Endothelial cell of umbilical vein (primary cell): ENCODE measurements around the gene OPTC. TPM values are rescaled to one million over a fixed set of nuclear protein-coding genes. Genes with fewer than 3 reads are reported as not detected.
A peak's percentile ranks its signal among the peaks of the same experiment; 100 is the strongest.

Experiments
- BruUV-seq: library from RNA; stranded (reverse); fragments of 400-500 nt; replicated peaks from 2 replicates; lab custom pipeline; 2021; lab: Mats Ljungman, UMichigan
- CTCF ChIA-PET: fragments of 300-600, 350-600 bp; sonication (Branson Sonifier 250); formaldehyde crosslinking; loops from one replicate; lab custom pipeline; 2021; ENCODE audit warnings: antibody characterized with exemption, inconsistent platforms; lab: Charles Lee
- POLR2A ChIA-PET: fragments of 300-600, 350-600 bp; sonication (Branson Sonifier 250); formaldehyde crosslinking; loops from one replicate; lab custom pipeline; 2021; ENCODE audit warnings: antibody characterized with exemption, inconsistent platforms; lab: Charles Lee
- DNase-seq: peaks from one replicate; pipeline ENCODE4 v3.0.0-alpha.2; 2011; ENCODE audit warnings: low read depth, low spot score
- FAIRE-seq: peaks from 2 replicates; lab custom pipeline; 2011; peaks lifted over from hg19 to GRCh38; lab: Jason Lieb, UNC
- H2AFZ ChIP-seq: 2 replicates; pipeline ENCODE4 v1.6.0; 2012; ENCODE audit warnings: low read depth, low read length, control low read depth, inconsistent platforms
- H3K27ac ChIP-seq: 2 replicates; pipeline ENCODE4 v1.5.1; 2011; ENCODE audit warnings: low read depth, mild to moderate bottlenecking, control low read depth, low read length, moderate library complexity; ENCODE audit not compliant: insufficient read depth
- H3K27me3 ChIP-seq, 2 experiments: 2 replicates each; pipeline versions ENCODE4 v1.6.0 to v1.6.1; 2011; ENCODE audit warnings: low read length in 2 of 2, mixed read lengths in 1 of 2; ENCODE audit not compliant: control insufficient read depth in 2 of 2, insufficient read depth in 2 of 2
- H3K36me3 ChIP-seq, 2 experiments: 2 replicates in 1 of 2; 3 replicates in 1 of 2; pipeline ENCODE4 v1.5.1; 2011; ENCODE audit warnings: low read length in 2 of 2, mild to moderate bottlenecking in 1 of 2, moderate library complexity in 1 of 2; ENCODE audit not compliant: control insufficient read depth in 2 of 2, insufficient read depth in 2 of 2; ENCODE audit errors: extremely low read depth in 1 of 2
- H3K4me1 ChIP-seq: 3 replicates; pipeline ENCODE4 v1.5.1; 2011; ENCODE audit warnings: mild to moderate bottlenecking, low read length; ENCODE audit not compliant: control insufficient read depth, insufficient read depth; ENCODE audit errors: extremely low read depth
- H3K4me2 ChIP-seq: 2 replicates; pipeline ENCODE4 v1.6.1; 2011; ENCODE audit warnings: low read length, control low read depth, mixed read lengths; ENCODE audit not compliant: insufficient read depth
- H3K4me3 ChIP-seq, 3 experiments: fragments of 200-600 bp in 1 of 3; sonication (generic), shearing (Covaris generic) in 1 of 3; replicated peaks in 1 of 3; 2 replicates each; pipeline ENCODE4 v1.5.1; 2011 to 2016; ENCODE audit warnings: control low read depth in 3 of 3, low read length in 3 of 3, mild to moderate bottlenecking in 2 of 3, inconsistent platforms in 1 of 3, low read depth in 1 of 3, moderate library complexity in 1 of 3; ENCODE audit not compliant: insufficient read depth in 1 of 3
- H3K79me2 ChIP-seq: 2 replicates; pipeline ENCODE4 v1.6.0; 2012; ENCODE audit warnings: low read length, inconsistent platforms; ENCODE audit not compliant: control insufficient read depth, insufficient read depth
- H3K9ac ChIP-seq: replicated peaks from 2 replicates; pipeline ENCODE3; 2011; ENCODE audit warnings: low read length, control low read depth; ENCODE audit not compliant: insufficient read depth; ENCODE audit errors: extremely low read depth
- H3K9me1 ChIP-seq: replicated peaks from 3 replicates; pipeline ENCODE4 v1.6.0; 2011; ENCODE audit warnings: mild to moderate bottlenecking, low read length; ENCODE audit not compliant: control insufficient read depth, insufficient read depth; ENCODE audit errors: extremely low read depth
- H3K9me3 ChIP-seq: replicated peaks from 2 replicates; pipeline ENCODE4 v1.5.1; 2012; ENCODE audit warnings: low read length, inconsistent platforms; ENCODE audit not compliant: control insufficient read depth, insufficient read depth
- H4K20me1 ChIP-seq: replicated peaks from 2 replicates; pipeline ENCODE3; 2011; ENCODE audit warnings: mild to moderate bottlenecking, low read length; ENCODE audit not compliant: control insufficient read depth, insufficient read depth; ENCODE audit errors: extremely low read depth
- CTCF ChIP-seq, 2 donors: IDR thresholded peaks; 1 replicate in 1 of 2; 2 replicates in 1 of 2; pipeline ENCODE4 v1.5.1; 2011; ENCODE audit warnings: low read length in 2 of 2, mild to moderate bottlenecking in 2 of 2, moderate library complexity in 2 of 2, control low read depth in 1 of 2, inconsistent platforms in 1 of 2, low read depth in 1 of 2; ENCODE audit not compliant: insufficient read depth in 1 of 2; ENCODE audit errors: extremely low read depth in 1 of 2
- EZH2 ChIP-seq: IDR thresholded peaks from 2 replicates; pipeline ENCODE4 v1.6.1; 2012; ENCODE audit warnings: borderline replicate concordance, low read depth, mild to moderate bottlenecking, moderate library complexity, low read length, inconsistent platforms; ENCODE audit not compliant: severe bottlenecking
- FOS ChIP-seq: IDR thresholded peaks from 2 replicates; pipeline ENCODE4 v1.6.1; 2011; ENCODE audit warnings: mild to moderate bottlenecking, low read length, moderate library complexity, borderline replicate concordance; ENCODE audit not compliant: insufficient read depth
- GATA2 ChIP-seq: IDR thresholded peaks from 2 replicates; pipeline ENCODE4 v1.7.0; 2011; ENCODE audit warnings: low read depth, mild to moderate bottlenecking, moderate library complexity, mixed read lengths, low read length; ENCODE audit not compliant: insufficient read length, insufficient read depth
- JUN ChIP-seq: IDR thresholded peaks from 2 replicates; pipeline ENCODE4 v1.6.1; 2011; ENCODE audit warnings: borderline replicate concordance, low read depth; ENCODE audit not compliant: insufficient read length, insufficient read depth
- MAX ChIP-seq: IDR thresholded peaks from 2 replicates; pipeline ENCODE4 v1.6.1; 2011; ENCODE audit not compliant: insufficient read depth, insufficient read length
- MYC ChIP-seq: IDR thresholded peaks from one replicate; pipeline ENCODE4 v1.6.1; 2011; ENCODE audit warnings: mild to moderate bottlenecking, low read depth, low read length
- POLR2A ChIP-seq: IDR thresholded peaks from 2 replicates; pipeline ENCODE4 v1.6.1; 2012; ENCODE audit warnings: low read depth, mild to moderate bottlenecking, control low read depth, low read length
- POLR2AphosphoS5 ChIP-seq: IDR thresholded peaks from 2 replicates; pipeline ENCODE4 v1.6.1; 2012; ENCODE audit warnings: low read depth, mild to moderate bottlenecking, control low read depth, low read length, moderate library complexity; ENCODE audit not compliant: insufficient read depth
- dilution Hi-C: fragments of 300-500 bp; cut with MboI; formaldehyde crosslinking; loops from one replicate; pipeline ENCODE4 v1.15.0; 2019; ENCODE audit warnings: low sequenced_read_pairs; ENCODE audit not compliant: extremely low pct_ligation_motif_present
- intact Hi-C: fragments of 100-400 bp; cut with micrococcal nuclease; formaldehyde crosslinking; loops from one replicate; pipeline ENCODE4 v1.10.0; 2022
- polyA plus RNA-seq, 4 experiments: library from polyadenylated mRNA; depleted of rRNA in 3 of 4; stranded (reverse) in 3 of 4; unstranded in 1 of 4; fragments of >200 nt; gene quantifications; 2 replicates each; pipeline versions ENCODE4 v1.2.1 to v1.2.3, GENCODE V29; 2011 to 2012; ENCODE audit warnings: missing spikeins in 1 of 4
- total RNA-seq: library from RNA; stranded (reverse); gene quantifications from 2 replicates; pipeline ENCODE4 v1.2.3, GENCODE V29; 2021

The OPTC gene
- total and polyA plus RNA-seq, 2 donors (not counting 3 experiments of a cell fraction or from before 2014, with no cell fraction given), result not detected

- Histone ChIP-seq H3K27ac (peak overlapping the region; percentile 83), H3K9me1 (no peaks in the 10 kb centered on the region), H3K4me2 (no peak overlapping the region), H4K20me1 (no peaks in the 10 kb centered on the region), H3K79me2 (no peaks in the 10 kb centered on the region), H3K27me3 (no peaks in the 10 kb centered on the region), H3K9me3 (no peaks in the 10 kb centered on the region), H2AFZ (no peak overlapping the region), H3K4me3 (no peak overlapping the region), H3K4me1 (peaks cover 38% of the 10 kb centered on the region), H3K36me3 (no peaks in the 10 kb centered on the region), H3K9ac (peak overlapping the region; percentile 48)
- CTCF ChIA-PET, result interaction anchor here (1.0 kb wide), 1 partner anchor 190 kb away, joined by 4 read pairs; no protein-coding TSS in a partner anchor
- FAIRE-seq (no peak), DNase-seq (no peak)
- intact Hi-C loops, result loop anchor here (1.0 to 5.0 kb wide), 3 partner anchors 95 to 283 kb away; partner anchors contain the start of genes ZBED6 and ZC3H11A
- BruUV-seq, result TSS peak; percentile 39
- POLR2A ChIA-PET, result no interaction called here
- dilution Hi-C loops, result no loop called here
- TF ChIP-seq JUN (no peak), MAX (no peak), POLR2AphosphoS5 (no peak), EZH2 (no peak), GATA2 (no peak), FOS (no peak), MYC (no peak), POLR2A (no peak), CTCF (IDR thresholded peaks at IDR 0.05; ENCODE audit: extremely low read depth in 1 of 2, insufficient read depth in 1 of 2, low read depth in 1 of 2, low read length in 2 of 2) (no peak)
Observed at GRCh38 chr1:203511930-203512329, 18.0 kb downstream of the OPTC start.
